ENCODE results near the gene MMD. TPM values are rescaled to one million over a fixed set of nuclear protein-coding genes. Genes with fewer than 3 reads are reported as not detected.

The MMD gene
- total and polyA plus RNA-seq, 2 of the 13 experiments (the other 11 are each of a cell fraction or from before 2014, with no cell fraction given) = 121 to 225 TPM

GRCh38 chr17:55454906-55455474 is 33.4 kb upstream of the MMD start (continued):
- no peak for TF ChIP-seq RFXAP (CRISPR knock-in tag; IDR thresholded peaks at IDR 0.05; ENCODE audit: borderline replicate concordance)
- peak; percentile 93 for TF ChIP-seq FOSL2 (CRISPR knock-in tag; IDR thresholded peaks at IDR 0.05)
- 0 out of 2 replicates have a peak, but pooled peaks have one; percentile 13 for TF ChIP-seq THRA (CRISPR knock-in tag; IDR thresholded peaks at IDR 0.05; ENCODE audit: borderline replicate concordance)
- TF ChIP-seq CREBL2 (CRISPR knock-in tag; IDR thresholded peaks at IDR 0.05; ENCODE audit: borderline replicate concordance) = no peak
- TF ChIP-seq ZNF619 (CRISPR knock-in tag; IDR thresholded peaks at IDR 0.05) = no peak
- TF ChIP-seq ZNF383 (CRISPR knock-in tag; IDR thresholded peaks at IDR 0.05; ENCODE audit: borderline replicate concordance) = no peak
- TF ChIP-seq HOXA9 (CRISPR knock-in tag; IDR thresholded peaks at IDR 0.05; ENCODE audit: borderline replicate concordance) = no peak
- TF ChIP-seq ZFP36L2 (CRISPR knock-in tag; IDR thresholded peaks at IDR 0.05) = no peak
- TF ChIP-seq ZNF770 (CRISPR knock-in tag; IDR thresholded peaks at IDR 0.05) = no peak
- TF ChIP-seq IRF9 (CRISPR knock-in tag; IDR thresholded peaks at IDR 0.05; ENCODE audit: borderline replicate concordance) = no peak
- TF ChIP-seq ZNF274 (CRISPR knock-in tag; IDR thresholded peaks at IDR 0.05) = no peak
- TF ChIP-seq CENPX (CRISPR knock-in tag; IDR thresholded peaks at IDR 0.05) = no peak
- TF ChIP-seq BCL3 (CRISPR knock-in tag; IDR thresholded peaks at IDR 0.05) = no peak
- TF ChIP-seq IRF2 (CRISPR knock-in tag; IDR thresholded peaks at IDR 0.05) = peak; percentile 45; the same call in 1 of the 2 replicates
- no peak for TF ChIP-seq SNAPC2 (CRISPR knock-in tag; IDR thresholded peaks at IDR 0.05)
- no peak for TF ChIP-seq DNMT1 (CRISPR knock-in tag; IDR thresholded peaks at IDR 0.05)
- TF ChIP-seq ZNF672 (CRISPR knock-in tag; IDR thresholded peaks at IDR 0.05) = no peak
- TF ChIP-seq MXD4 (CRISPR knock-in tag; IDR thresholded peaks at IDR 0.05) = no peak
- peak; percentile 21; the same call in 1 of the 2 replicates for TF ChIP-seq NR2F6 (IDR thresholded peaks at IDR 0.05)
- TF ChIP-seq NR2F6 (CRISPR knock-in tag; IDR thresholded peaks at IDR 0.05) = peak; percentile 54; the same call in 1 of the 2 replicates
- TF ChIP-seq ARNT2 (CRISPR knock-in tag; IDR thresholded peaks at IDR 0.05; ENCODE audit: low read depth) = peak; percentile 55
- TF ChIP-seq FOXO4 (CRISPR knock-in tag; conservative IDR thresholded peaks at IDR 0.05) = no peak
